Forelimb muscle (tissue), 1 donor: ENCODE results near the gene KIF2C. TPM values are rescaled to one million over a fixed set of nuclear protein-coding genes. Genes with fewer than 3 reads are reported as not detected.
"Not testable (repeated sequence)": the region's sequence is repeated elsewhere in the genome, so short reads cannot be mapped to it uniquely, and the experiment has no call there.

Experiments
- DNase-seq: peaks from one replicate; pipeline ENCODE4 v3.0.0-alpha.2; 2013; ENCODE audit warnings: low read depth
- polyA plus RNA-seq: library from polyadenylated mRNA; unstranded; fragments of 120-200 nt; gene quantifications from one replicate; pipeline ENCODE4 v1.2.1, GENCODE V29; 2013; ENCODE audit not compliant: insufficient read length

The KIF2C gene
- polyA plus RNA-seq, 1 donor = 9.8 TPM

DNA sequence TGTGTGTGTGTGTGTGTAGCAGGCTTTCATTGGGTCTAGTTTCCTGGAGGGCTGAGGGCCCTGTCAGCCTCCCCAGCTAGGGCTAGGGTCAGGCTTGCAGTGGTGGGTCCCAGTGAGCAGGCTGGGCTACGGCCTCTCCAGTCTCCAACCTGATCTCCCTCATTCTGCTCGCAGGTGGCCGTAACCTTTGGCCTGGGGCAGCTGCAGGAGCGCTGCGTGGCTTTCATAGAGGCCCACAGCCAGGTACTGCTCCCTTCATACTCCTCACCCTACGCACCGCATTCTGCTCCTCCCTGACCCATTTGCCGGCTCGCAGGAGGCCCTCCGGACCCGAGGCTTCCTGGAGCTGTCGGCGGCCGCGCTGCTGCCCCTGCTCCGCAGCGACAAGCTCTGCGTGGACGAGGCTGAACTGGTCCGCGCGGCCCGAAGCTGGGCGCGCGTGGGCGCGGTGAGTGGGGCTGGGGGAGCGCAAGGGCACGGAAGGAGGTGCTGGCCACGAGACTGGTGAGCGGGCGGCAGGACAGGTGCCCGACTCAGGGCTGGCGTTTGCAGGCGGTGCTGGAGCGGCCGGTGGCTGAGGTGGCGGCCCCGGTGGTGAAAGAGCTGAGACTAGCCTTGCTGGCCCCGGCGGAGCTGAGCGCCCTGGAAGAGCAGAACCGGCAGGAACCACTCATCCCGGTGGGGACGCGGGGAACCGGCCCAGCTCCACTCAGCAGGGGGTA is 73.3 kb downstream of the KIF2C start:
- no peak for DNase-seq

DNA sequence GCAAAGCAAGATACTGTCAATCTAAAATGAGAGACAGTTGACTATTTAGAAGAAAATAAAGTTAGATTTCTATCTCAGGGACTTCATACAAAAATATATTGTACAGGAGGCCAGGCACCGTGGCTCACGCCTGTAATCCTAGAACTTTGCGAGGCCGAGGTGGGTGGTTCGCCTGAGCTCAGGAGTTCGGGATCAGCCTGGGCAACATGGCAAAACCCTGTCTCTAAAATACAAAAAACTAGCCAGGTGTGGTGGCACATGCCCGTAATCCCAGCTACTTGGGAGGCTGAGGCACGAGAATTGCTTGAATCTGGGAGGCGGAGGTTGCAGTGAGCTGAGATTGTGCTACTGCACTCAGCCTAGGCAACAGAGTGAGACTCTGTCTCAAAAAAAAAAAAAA is 76.3 kb downstream of the KIF2C start:
- DNase-seq = not testable (repeated sequence)

DNA sequence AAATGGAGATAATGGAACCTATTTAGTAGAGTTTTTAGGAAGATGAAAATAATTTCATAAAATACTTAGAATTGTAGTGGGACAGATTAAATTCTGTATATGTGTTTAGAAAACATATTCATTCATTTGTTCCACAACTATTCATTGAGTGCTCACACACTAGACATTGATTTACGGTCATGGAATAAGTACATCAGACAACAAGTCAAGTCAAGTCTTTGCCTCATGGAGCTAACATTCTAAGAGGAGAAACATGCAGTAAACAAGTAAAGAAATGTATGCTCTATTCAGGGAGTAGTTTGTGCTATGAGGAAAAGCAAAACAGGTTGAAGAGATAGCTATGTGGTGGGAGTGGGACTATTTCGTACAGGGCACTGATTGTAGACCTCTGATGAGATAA is 77.7 kb downstream of the KIF2C start:
- DNase-seq = no peak

Other genes with a start within 250 kb of the KIF2C start
- 5.9 TPM for gene TMEM53, start 65.4 kb upstream of the KIF2C start, polyA plus RNA-seq
- gene ARMH1, start 65.1 kb upstream of the KIF2C start, polyA plus RNA-seq = 1.8 TPM
- gene RNU5D-1, start 8.7 kb upstream of the KIF2C start, polyA plus RNA-seq = not detected
- 3,224 TPM for gene RPS8, start 35.7 kb downstream of the KIF2C start, polyA plus RNA-seq
- 0.27 TPM for gene BEST4, start 48.3 kb downstream of the KIF2C start, polyA plus RNA-seq
- 9.2 TPM for gene PLK3, start 60.5 kb downstream of the KIF2C start, polyA plus RNA-seq
- gene DYNLT4, start 67.5 kb downstream of the KIF2C start, polyA plus RNA-seq = 0.24 TPM
- 8.3 TPM for gene BTBD19, start 68.7 kb downstream of the KIF2C start, polyA plus RNA-seq
- 10.9 TPM for gene PTCH2, start 103.4 kb downstream of the KIF2C start, polyA plus RNA-seq
- gene EIF2B3, start 246.8 kb downstream of the KIF2C start, polyA plus RNA-seq = 27.6 TPM